Activated CD8-positive, alpha-beta memory T cell treated with anti-CD3 and anti-CD28 coated beads, Interleukin-2, amount 50 U/mL, for 1 hour (primary cell): ENCODE data around the gene CEBPA.

Experiments
- DNase-seq: peaks from one replicate; pipeline ENCODE4 v3.0.0-alpha.2; 2020; ENCODE audit errors: extremely low read depth

CEBPA gene

GRCh38 chr19:33287438-33287837 is 14.9 kb downstream of the CEBPA start:
- DNase-seq, result no peak

GRCh38 chr19:33286899-33287298 is 15.4 kb downstream of the CEBPA start:
- no peak for DNase-seq

- no peak for DNase-seq
Observed at GRCh38 chr19:33285441-33285927, 16.9 kb downstream of the CEBPA start.

- no peak for DNase-seq
Observed at GRCh38 chr19:33284756-33285155, 17.6 kb downstream of the CEBPA start.

GRCh38 chr19:33284146-33284643 is 18.1 kb downstream of the CEBPA start:
- DNase-seq, result no peak

GRCh38 chr19:33283589-33283988 is 18.7 kb downstream of the CEBPA start:
- no peak for DNase-seq

GRCh38 chr19:33282036-33282671 is 20.2 kb downstream of the CEBPA start:
- DNase-seq, result no peak

- DNase-seq, result no peak
Observed at GRCh38 chr19:33281296-33281926, 20.9 kb downstream of the CEBPA start.

GRCh38 chr19:33280351-33280921 is 21.9 kb downstream of the CEBPA start:
- DNase-seq, result no peak

GRCh38 chr19:33279430-33280350 is 22.6 kb downstream of the CEBPA start:
- DNase-seq, result no peak

GRCh38 chr19:33278403-33279269 is 23.7 kb downstream of the CEBPA start:
- DNase-seq, result no peak

- no peak for DNase-seq
Observed at GRCh38 chr19:33278023-33278402, 24.3 kb downstream of the CEBPA start.

- DNase-seq, result no peak
Observed at GRCh38 chr19:33277434-33277833, 24.9 kb downstream of the CEBPA start.

- DNase-seq, result no peak
Observed at GRCh38 chr19:33275933-33276619, 26.3 kb downstream of the CEBPA start.

GRCh38 chr19:33275559-33275932 is 26.8 kb downstream of the CEBPA start:
- DNase-seq, result no peak

- no peak for DNase-seq
Observed at GRCh38 chr19:33274663-33275558, 27.4 kb downstream of the CEBPA start.

GRCh38 chr19:33273881-33274662 is 28.3 kb downstream of the CEBPA start:
- DNase-seq, result no peak

- DNase-seq, result no peak
Observed at GRCh38 chr19:33273065-33273736, 29.1 kb downstream of the CEBPA start.
